ENCODE data around the gene TKTL1. TPM values are rescaled to one million over a fixed set of nuclear protein-coding genes. Genes with fewer than 3 reads are reported as not detected.
"Not testable (repeated sequence)": the region's sequence is repeated elsewhere in the genome, so short reads cannot be mapped to it uniquely, and the experiment has no call there.

The TKTL1 gene
- total RNA-seq (not detected in 2 replicates), polyA plus RNA-seq (0.52 and 1.1 TPM in 2 replicates)

GRCh38 chrX:154295664-154296310 is at the start of gene TKTL1:
TSS of gene TKTL1 (plus strand) at chrX:154295795. CDS start at chrX:154295860, 65 bp downstream.
- H3K4me2 ChIP-seq: no peak within 1 kb of the TSS
- DNase-seq (ENCODE audit: low spot score): no peak
- 95% methylated on average over 37 of the region's 37 CpGs for WGBS (ENCODE audit: low lambda C conversion rate, missing lambda C conversion rate)
- H3K27me3 ChIP-seq: no peaks in the 10 kb centered on the region
- H3K4me3 ChIP-seq: no peak within 1 kb of the TSS
- H3K9me3 ChIP-seq (ENCODE audit: low read depth): no peaks in the 10 kb centered on the region
- no peaks in the 10 kb centered on the region for H3K79me2 ChIP-seq
- no peaks in the 10 kb centered on the region for H3K36me3 ChIP-seq (replicated peaks; ENCODE audit: insufficient read depth, low read depth)
- H2AFZ ChIP-seq: no peak within 1 kb of the TSS
- no peaks in the 10 kb centered on the region for H4K20me1 ChIP-seq (ENCODE audit: insufficient read depth, poor library complexity, severe bottlenecking)
- TF ChIP-seq, protein P1, sequence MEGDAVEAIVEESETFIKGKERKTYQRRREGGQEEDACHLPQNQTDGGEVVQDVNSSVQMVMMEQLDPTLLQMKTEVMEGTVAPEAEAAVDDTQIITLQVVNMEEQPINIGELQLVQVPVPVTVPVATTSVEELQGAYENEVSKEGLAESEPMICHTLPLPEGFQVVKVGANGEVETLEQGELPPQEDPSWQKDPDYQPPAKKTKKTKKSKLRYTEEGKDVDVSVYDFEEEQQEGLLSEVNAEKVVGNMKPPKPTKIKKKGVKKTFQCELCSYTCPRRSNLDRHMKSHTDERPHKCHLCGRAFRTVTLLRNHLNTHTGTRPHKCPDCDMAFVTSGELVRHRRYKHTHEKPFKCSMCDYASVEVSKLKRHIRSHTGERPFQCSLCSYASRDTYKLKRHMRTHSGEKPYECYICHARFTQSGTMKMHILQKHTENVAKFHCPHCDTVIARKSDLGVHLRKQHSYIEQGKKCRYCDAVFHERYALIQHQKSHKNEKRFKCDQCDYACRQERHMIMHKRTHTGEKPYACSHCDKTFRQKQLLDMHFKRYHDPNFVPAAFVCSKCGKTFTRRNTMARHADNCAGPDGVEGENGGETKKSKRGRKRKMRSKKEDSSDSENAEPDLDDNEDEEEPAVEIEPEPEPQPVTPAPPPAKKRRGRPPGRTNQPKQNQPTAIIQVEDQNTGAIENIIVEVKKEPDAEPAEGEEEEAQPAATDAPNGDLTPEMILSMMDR (IDR thresholded peaks at IDR 0.05; ENCODE audit: poor library complexity): no peak
- no peak for TF ChIP-seq EZH2phosphoT487 (IDR thresholded peaks at IDR 0.05; ENCODE audit: low read depth, severe bottlenecking, unreplicated experiment)
- TF ChIP-seq EZH2 (IDR thresholded peaks at IDR 0.05; ENCODE audit: borderline replicate concordance): no peak
- no peaks in the 10 kb centered on the region for H3K9me2 ChIP-seq (replicated peaks; ENCODE audit: insufficient read depth)
- no peak within 1 kb of the TSS for H3K27ac ChIP-seq
- H3K4me1 ChIP-seq (ENCODE audit: insufficient read depth): no peaks in the 10 kb centered on the region

DNA sequence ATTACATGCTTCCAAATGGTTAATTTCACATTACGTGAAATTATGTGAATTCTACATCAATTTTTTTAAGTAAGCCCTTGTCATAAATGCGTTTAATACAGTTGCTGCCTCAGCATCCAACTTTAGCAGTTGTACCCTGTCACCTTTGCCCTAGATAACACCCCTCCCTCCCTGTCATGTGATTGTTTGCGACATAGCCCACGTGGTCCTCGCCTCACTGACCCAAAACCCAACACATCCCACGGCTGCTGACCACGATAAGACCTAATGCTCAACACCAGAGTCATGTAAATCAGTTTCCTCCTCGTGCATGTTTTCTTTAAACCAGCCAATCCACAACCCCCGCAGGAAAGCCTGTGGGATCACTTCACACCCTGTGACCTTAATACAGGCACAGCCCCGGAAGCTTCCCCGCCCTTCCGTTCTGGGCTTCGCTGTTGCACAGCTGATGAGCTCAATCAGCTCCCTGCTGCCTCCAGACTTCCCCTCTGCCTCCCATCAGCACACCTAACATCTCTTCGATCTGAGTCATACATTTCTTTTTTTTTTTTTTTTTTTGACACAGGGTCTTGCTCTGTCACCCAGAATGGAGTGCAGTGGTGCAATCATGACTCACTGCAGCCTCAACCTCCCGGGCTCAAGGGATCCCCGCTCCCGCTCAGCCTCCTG is 48.1 kb upstream of the TKTL1 start:
- DNase-seq (ENCODE audit: low spot score); H3K79me2 ChIP-seq; H3K9me3 ChIP-seq (ENCODE audit: low read depth); H2AFZ ChIP-seq; H3K4me1 ChIP-seq (ENCODE audit: insufficient read depth); H3K4me2 ChIP-seq; H3K4me3 ChIP-seq; H4K20me1 ChIP-seq (ENCODE audit: insufficient read depth, poor library complexity, severe bottlenecking); H3K27me3 ChIP-seq; H3K27ac ChIP-seq; H3K36me3 ChIP-seq (replicated peaks; ENCODE audit: insufficient read depth, low read depth); H3K9me2 ChIP-seq (replicated peaks; ENCODE audit: insufficient read depth): not testable (repeated sequence)
- no CpG with 5 or more reads among the region's 17 CpGs for WGBS (ENCODE audit: low lambda C conversion rate, missing lambda C conversion rate)

DNA sequence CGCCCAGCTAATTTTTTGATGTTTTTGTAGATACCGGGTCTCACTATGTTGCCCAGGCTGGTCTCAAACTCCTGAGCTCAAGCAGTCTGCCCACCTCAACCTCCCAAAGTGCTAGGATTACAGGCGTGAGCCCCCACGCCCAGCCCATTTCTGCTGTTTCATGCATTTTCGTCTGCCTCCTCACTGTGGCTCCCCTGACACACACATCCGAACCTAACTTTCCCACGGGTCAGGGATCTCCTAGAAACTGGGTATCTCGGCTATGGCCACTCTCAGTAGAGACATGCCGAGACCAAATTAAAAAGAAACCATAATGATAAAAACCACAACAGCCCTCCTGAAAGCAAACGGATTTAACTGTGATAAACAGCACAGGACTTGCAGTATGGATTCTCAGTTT is 47.5 kb upstream of the TKTL1 start:
- not testable (repeated sequence) for H3K27me3 ChIP-seq; H3K4me2 ChIP-seq; H3K4me1 ChIP-seq (ENCODE audit: insufficient read depth); H3K4me3 ChIP-seq; H2AFZ ChIP-seq; DNase-seq (ENCODE audit: low spot score); H3K36me3 ChIP-seq (replicated peaks; ENCODE audit: insufficient read depth, low read depth); H3K27ac ChIP-seq; H4K20me1 ChIP-seq (ENCODE audit: insufficient read depth, poor library complexity, severe bottlenecking); H3K9me2 ChIP-seq (replicated peaks; ENCODE audit: insufficient read depth); H3K79me2 ChIP-seq; H3K9me3 ChIP-seq (ENCODE audit: low read depth)
- no CpG with 5 or more reads among the region's 10 CpGs for WGBS (ENCODE audit: low lambda C conversion rate, missing lambda C conversion rate)

DNA sequence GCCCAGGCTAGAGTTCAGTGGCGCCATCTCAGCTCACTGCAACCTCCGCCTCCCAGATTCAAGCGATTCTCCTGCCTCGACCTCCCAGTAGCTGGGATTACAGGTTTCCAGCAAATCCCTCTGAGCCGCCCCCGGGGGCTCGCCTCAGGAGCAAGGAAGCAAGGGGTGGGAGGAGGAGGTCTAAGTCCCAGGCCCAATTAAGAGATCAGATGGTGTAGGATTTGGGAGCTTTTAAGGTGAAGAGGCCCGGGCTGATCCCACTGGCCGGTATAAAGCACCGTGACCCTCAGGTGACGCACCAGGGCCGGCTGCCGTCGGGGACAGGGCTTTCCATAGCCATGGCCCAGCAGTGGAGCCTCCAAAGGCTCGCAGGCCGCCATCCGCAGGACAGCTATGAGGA is 38.3 kb upstream of the TKTL1 start, which contains the start of gene OPN1MW3:
TSS of gene OPN1MW3 (plus strand) at position 301 of the 400 bp plus-strand sequence. CDS start at position 339, 38 bp downstream.
- H3K27me3 ChIP-seq; H3K27ac ChIP-seq; H3K4me3 ChIP-seq; H3K36me3 ChIP-seq (replicated peaks; ENCODE audit: insufficient read depth, low read depth); DNase-seq (ENCODE audit: low spot score); H3K9me2 ChIP-seq (replicated peaks; ENCODE audit: insufficient read depth); H3K79me2 ChIP-seq; H3K4me1 ChIP-seq (ENCODE audit: insufficient read depth); H4K20me1 ChIP-seq (ENCODE audit: insufficient read depth, poor library complexity, severe bottlenecking); H3K4me2 ChIP-seq; H2AFZ ChIP-seq; H3K9me3 ChIP-seq (ENCODE audit: low read depth): not testable (repeated sequence)
- WGBS (ENCODE audit: low lambda C conversion rate, missing lambda C conversion rate): no CpG with 5 or more reads among the region's 17 CpGs

- H3K79me2 ChIP-seq; H4K20me1 ChIP-seq (ENCODE audit: insufficient read depth, poor library complexity, severe bottlenecking); DNase-seq (ENCODE audit: low spot score); H3K4me3 ChIP-seq; H3K36me3 ChIP-seq (replicated peaks; ENCODE audit: insufficient read depth, low read depth); H3K27me3 ChIP-seq; H3K4me2 ChIP-seq; H3K27ac ChIP-seq; H2AFZ ChIP-seq; H3K9me2 ChIP-seq (replicated peaks; ENCODE audit: insufficient read depth); H3K4me1 ChIP-seq (ENCODE audit: insufficient read depth); H3K9me3 ChIP-seq (ENCODE audit: low read depth): not testable (repeated sequence)
- no CpG with 5 or more reads among the region's 10 CpGs for WGBS (ENCODE audit: low lambda C conversion rate, missing lambda C conversion rate)
Measured at GRCh38 chrX:154258711-154259110, 36.9 kb upstream of the TKTL1 start.

GRCh38 chrX:154263072-154263471 is 32.5 kb upstream of the TKTL1 start:
- no CpG with 5 or more reads among the region's 6 CpGs for WGBS (ENCODE audit: low lambda C conversion rate, missing lambda C conversion rate)

DNA sequence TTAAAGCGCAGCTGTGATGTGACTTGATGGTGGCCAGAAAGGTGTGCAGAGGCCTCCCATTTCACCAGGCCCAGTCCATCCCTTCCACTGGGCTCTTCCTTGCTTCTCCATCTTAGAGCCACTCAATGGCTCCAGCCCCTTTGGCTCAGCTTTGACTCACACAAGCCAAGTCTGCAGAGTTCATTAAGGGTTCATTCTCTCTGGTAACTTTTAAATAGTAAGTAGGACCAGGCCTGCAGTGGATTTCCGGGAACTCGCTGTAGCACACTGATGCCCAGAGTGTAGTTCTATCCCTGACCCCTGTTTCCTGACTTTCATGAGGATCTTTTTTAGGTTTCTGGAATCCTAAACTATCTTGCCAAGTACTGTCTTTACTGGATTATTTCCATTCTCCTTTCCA is 26.4 kb upstream of the TKTL1 start:
- WGBS (ENCODE audit: low lambda C conversion rate, missing lambda C conversion rate): no CpG with 5 or more reads among the region's 3 CpGs
- H3K9me2 ChIP-seq (replicated peaks; ENCODE audit: insufficient read depth); H3K27ac ChIP-seq; H3K4me1 ChIP-seq (ENCODE audit: insufficient read depth); H3K36me3 ChIP-seq (replicated peaks; ENCODE audit: insufficient read depth, low read depth); DNase-seq (ENCODE audit: low spot score); H3K4me2 ChIP-seq; H3K4me3 ChIP-seq; H4K20me1 ChIP-seq (ENCODE audit: insufficient read depth, poor library complexity, severe bottlenecking); H3K27me3 ChIP-seq; H3K79me2 ChIP-seq; H3K9me3 ChIP-seq (ENCODE audit: low read depth); H2AFZ ChIP-seq: not testable (repeated sequence)

More at GRCh38 chrX:154263072-154263471, 32.5 kb upstream of the TKTL1 start:
- not testable (repeated sequence) for DNase-seq (ENCODE audit: low spot score); H3K36me3 ChIP-seq (replicated peaks; ENCODE audit: insufficient read depth, low read depth); H2AFZ ChIP-seq; H3K4me2 ChIP-seq; H3K4me3 ChIP-seq; H3K79me2 ChIP-seq; H3K9me2 ChIP-seq (replicated peaks; ENCODE audit: insufficient read depth); H4K20me1 ChIP-seq (ENCODE audit: insufficient read depth, poor library complexity, severe bottlenecking); H3K27me3 ChIP-seq; H3K9me3 ChIP-seq (ENCODE audit: low read depth); H3K27ac ChIP-seq; H3K4me1 ChIP-seq (ENCODE audit: insufficient read depth)
